Activated naive CD4-positive, alpha-beta T cell treated with anti-CD3 and anti-CD28 coated beads, Interleukin-2, amount 10 ng/mL, durations not matched to agents 5 hours and 36 hours (primary cell): ENCODE measurements around the gene SPRR2F. TPM values are rescaled to one million over a fixed set of nuclear protein-coding genes. Genes with fewer than 3 reads are reported as not detected.

Experiments used
- total RNA-seq, 2 experiments: library from RNA; stranded (reverse); gene quantifications; one replicate each; pipeline ENCODE4 v1.2.3, GENCODE V29; 2021

SPRR2F gene
- not detected for total RNA-seq

GRCh38 chr1:153113416-153113815 lies at the start of gene SPRR2F:
Gene SPRR2F, minus strand, starts transcription at chr1:153113516. Its CDS starts 783 bp downstream, at chr1:153112733.

DNA sequence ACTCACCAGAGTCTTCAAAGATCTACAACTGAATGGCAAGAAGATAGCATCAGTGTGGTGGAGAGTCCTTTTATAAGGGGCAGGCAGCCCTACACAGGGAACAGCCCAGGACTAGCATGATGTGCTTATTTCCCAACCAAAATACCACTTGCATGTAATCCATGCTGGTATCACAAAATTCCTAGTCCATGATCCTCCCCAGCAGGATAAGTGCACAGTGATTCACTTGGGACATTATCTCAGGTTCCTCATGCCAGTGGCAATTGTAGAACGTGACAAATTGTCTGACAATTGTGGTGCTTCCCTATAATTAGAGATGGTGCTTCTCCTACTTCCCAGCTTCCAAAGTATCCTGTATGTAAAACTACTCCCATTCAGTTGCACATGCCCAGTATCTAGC lies 37.5 kb upstream of the SPRR2F start, which contains the start of gene SPRR2G:
Gene SPRR2G (minus strand): TSS at position 45 of the 400 bp plus-strand sequence. CDS start 780 bp downstream, outside the sequence.

GRCh38 chr1:153094426-153094825 lies 18.9 kb downstream of the SPRR2F start, which contains the start of gene SPRR2E:
Gene SPRR2E, minus strand, starts transcription at chr1:153094526. Its CDS starts 775 bp downstream, at chr1:153093751.

GRCh38 chr1:153071511-153071910 lies 41.8 kb downstream of the SPRR2F start, which contains the start of gene SPRR2B:
Gene SPRR2B, minus strand, starts transcription at chr1:153071611. Its CDS starts 772 bp downstream, at chr1:153070839.

Other genes starting within 250 kb of the SPRR2F start
- not detected for gene SMCP, start 235.2 kb downstream of the SPRR2F start, total RNA-seq
- gene IVL, start 205.0 kb downstream of the SPRR2F start, total RNA-seq, result not detected
- not detected for gene SPRR5, start 166.3 kb downstream of the SPRR2F start, total RNA-seq
- gene SPRR4, start 142.9 kb downstream of the SPRR2F start, total RNA-seq, result not detected
- gene SPRR1A, start 129.4 kb downstream of the SPRR2F start, total RNA-seq, result not detected
- gene SPRR3, start 111.8 kb downstream of the SPRR2F start, total RNA-seq, result not detected
- gene SPRR1B, start 82.3 kb downstream of the SPRR2F start, total RNA-seq, result not detected
- not detected for gene SPRR2D, start 72.4 kb downstream of the SPRR2F start, total RNA-seq
- gene SPRR2A, start 56.0 kb downstream of the SPRR2F start, total RNA-seq, result not detected
- not detected for gene SPRR2B, start 41.9 kb downstream of the SPRR2F start, total RNA-seq
- gene SPRR2E, start 19.0 kb downstream of the SPRR2F start, total RNA-seq, result not detected
- not detected for gene SPRR2G, start 37.4 kb upstream of the SPRR2F start, total RNA-seq
- gene LELP1, start 89.9 kb upstream of the SPRR2F start, total RNA-seq, result not detected
- gene PRR9, start 104.1 kb upstream of the SPRR2F start, total RNA-seq, result not detected
- gene LORICRIN, start 146.2 kb upstream of the SPRR2F start, total RNA-seq, result not detected
- gene PGLYRP3, start 199.4 kb upstream of the SPRR2F start, total RNA-seq, result not detected
- not detected for gene PGLYRP4, start 235.3 kb upstream of the SPRR2F start, total RNA-seq
- not detected for gene S100A9, start 244.3 kb upstream of the SPRR2F start, total RNA-seq